Endometrial microvascular endothelial cells (primary cell): ENCODE results near the gene CLNK. TPM values are rescaled to one million over a fixed set of nuclear protein-coding genes. Genes with fewer than 3 reads are reported as not detected.

ENCODE experiments used
- in situ Hi-C: cut with HindIII; loops from 2 replicates; pipeline ENCODE4 v1.10.0; 2017; ENCODE audit warnings: low sequenced_read_pairs, low pct_unique_long_range_greater_than_20kb; ENCODE audit errors: inconsistent ontology term
- total RNA-seq: library from RNA; depleted of rRNA; stranded (reverse); fragments of >200 nt; gene quantifications from one replicate; pipeline ENCODE4 v1.2.3, GENCODE V29; 2015; ENCODE audit errors: inconsistent ontology term

The CLNK gene
- not detected for total RNA-seq

GRCh38 chr4:10684631-10685030, at the start of gene CLNK:
Gene CLNK, minus strand, starts transcription at chr4:10684768. Its CDS starts 16,899 bp downstream, at chr4:10667869.
- in situ Hi-C loops = no loop called here

- in situ Hi-C loops = no loop called here
These were observed 49.0 kb upstream of the CLNK start for GRCh38 chr4:10733481-10734062.

GRCh38 chr4:10732914-10733415, 48.4 kb upstream of the CLNK start:
- in situ Hi-C loops = no loop called here

GRCh38 chr4:10732235-10732913, 47.8 kb upstream of the CLNK start:
- in situ Hi-C loops = no loop called here

- in situ Hi-C loops = no loop called here
These were observed 47.1 kb upstream of the CLNK start for GRCh38 chr4:10731690-10732089.

- in situ Hi-C loops = no loop called here
These were observed 46.6 kb upstream of the CLNK start for GRCh38 chr4:10731162-10731561.

GRCh38 chr4:10730590-10730989, 46.0 kb upstream of the CLNK start:
- in situ Hi-C loops = no loop called here

GRCh38 chr4:10730019-10730418, 45.5 kb upstream of the CLNK start:
- in situ Hi-C loops = no loop called here

GRCh38 chr4:10729366-10729765, 44.8 kb upstream of the CLNK start:
- in situ Hi-C loops = no loop called here

GRCh38 chr4:10728016-10728415, 43.4 kb upstream of the CLNK start:
- in situ Hi-C loops = no loop called here

GRCh38 chr4:10727140-10727880, 42.7 kb upstream of the CLNK start:
- in situ Hi-C loops = no loop called here

- in situ Hi-C loops = no loop called here
These were observed 38.4 kb upstream of the CLNK start for GRCh38 chr4:10722957-10723356.

- in situ Hi-C loops = no loop called here
These were observed 37.0 kb upstream of the CLNK start for GRCh38 chr4:10721616-10722015.

GRCh38 chr4:10716163-10716562, 31.6 kb upstream of the CLNK start:
- in situ Hi-C loops = no loop called here

GRCh38 chr4:10715696-10716095, 31.1 kb upstream of the CLNK start:
- in situ Hi-C loops = no loop called here

- in situ Hi-C loops = no loop called here
These were observed 30.6 kb upstream of the CLNK start for GRCh38 chr4:10715135-10715534.

GRCh38 chr4:10713591-10713990, 29.0 kb upstream of the CLNK start:
- in situ Hi-C loops = no loop called here

- in situ Hi-C loops = no loop called here
These were observed 21.7 kb upstream of the CLNK start for GRCh38 chr4:10706236-10706635.

- in situ Hi-C loops = no loop called here
These were observed 19.9 kb upstream of the CLNK start for GRCh38 chr4:10704430-10704810.
